OCI-LY7 (cell line): Measurements from ENCODE around the gene FNDC1.

Experiments used
- CTCF ChIP-seq: fragments of 200-600 bp; sonication (generic); conservative IDR thresholded peaks from 2 replicates; pipeline ENCODE4 v1.5.1; 2014; ENCODE audit warnings: mild to moderate bottlenecking, antibody characterized with exemption, low read length, moderate library complexity, mixed read lengths
- EZH2phosphoT487 ChIP-seq: fragments of 200-600 bp; sonication (generic); IDR thresholded peaks from 2 replicates; pipeline ENCODE4 v1.6.1; 2018; ENCODE audit warnings: low read depth, borderline replicate concordance, mild to moderate bottlenecking, mixed run types, antibody characterized with exemption, low read length, moderate library complexity, mixed read lengths

GRCh38 chr6:159148641-159149040 is 20.6 kb upstream of the FNDC1 start:
- TF ChIP-seq CTCF (no peak), EZH2phosphoT487 (no peak)
